Measurements from ENCODE around the gene MCTP1. TPM values are rescaled to one million over a fixed set of nuclear protein-coding genes. Genes with fewer than 3 reads are reported as not detected.

The MCTP1 gene
- total RNA-seq, 2 experiments from 2014 or later: not detected

GRCh38 chr5:94759961-94760360, 524.9 kb downstream of the MCTP1 start:
- H2AFZ ChIP-seq (ENCODE audit: low read length): no peak overlapping the region
- H3K4me1 ChIP-seq (ENCODE audit: insufficient read depth, low read length, poor library complexity, severe bottlenecking): no peaks in the 10 kb centered on the region
- no peaks in the 10 kb centered on the region for H3K9me3 ChIP-seq (ENCODE audit: low read length)
- no peak for TF ChIP-seq EZH2phosphoT487 (IDR thresholded peaks at IDR 0.05; ENCODE audit: borderline replicate concordance, low read depth, low read length)
- no peaks in the 10 kb centered on the region for H4K20me1 ChIP-seq (ENCODE audit: insufficient read depth, low read length)
- ChIA-PET POLR2A (interaction anchor here (0.6 kb wide), 2 partner anchors 364 to 861 kb away, joined by 3 read pairs; no protein-coding TSS in a partner anchor), CTCF (ENCODE audit: unreplicated experiment) (no interaction called here)
- no peak for DNase-seq (ENCODE audit: low spot score)
- intact Hi-C loops (cut with micrococcal nuclease; ENCODE audit: unreplicated experiment): no loop called here
- no TSS peak for BruUV-seq (replicated peaks)
- no peak overlapping the region for H3K4me2 ChIP-seq (ENCODE audit: low read length)
- H3K79me2 ChIP-seq (ENCODE audit: insufficient read depth, low read depth, low read length): no peaks in the 10 kb centered on the region
- no peak overlapping the region for H3K4me3 ChIP-seq (ENCODE audit: low read depth, low read length, poor library complexity, severe bottlenecking)
- no peaks in the 10 kb centered on the region for H3K9me2 ChIP-seq (ENCODE audit: insufficient read depth, low read length)
- no peak overlapping the region for H3K27ac ChIP-seq (ENCODE audit: low read depth, low read length, poor library complexity, severe bottlenecking)
- no peaks in the 10 kb centered on the region for H3K36me3 ChIP-seq (ENCODE audit: insufficient read depth, low read length)

- intact Hi-C loops (cut with micrococcal nuclease; ENCODE audit: unreplicated experiment): no loop called here
- H3K27ac ChIP-seq (ENCODE audit: low read depth, low read length, poor library complexity, severe bottlenecking): no peak overlapping the region
- no peaks in the 10 kb centered on the region for H3K79me2 ChIP-seq (ENCODE audit: insufficient read depth, low read depth, low read length)
- no peaks in the 10 kb centered on the region for H3K9me2 ChIP-seq (ENCODE audit: insufficient read depth, low read length)
- H3K36me3 ChIP-seq (ENCODE audit: insufficient read depth, low read length): no peaks in the 10 kb centered on the region
- no peaks in the 10 kb centered on the region for H4K20me1 ChIP-seq (ENCODE audit: insufficient read depth, low read length)
- ChIA-PET CTCF (ENCODE audit: unreplicated experiment) (no interaction called here), POLR2A (interaction anchor here (1.6 kb wide), 1 partner anchor 22 kb away, joined by 5 read pairs; no protein-coding TSS in a partner anchor)
- H2AFZ ChIP-seq (ENCODE audit: low read length): no peak overlapping the region
- TF ChIP-seq CTCF (conservative IDR thresholded peaks at IDR 0.05; ENCODE audit: low read length): no peak
- no peak for TF ChIP-seq EZH2phosphoT487 (IDR thresholded peaks at IDR 0.05; ENCODE audit: borderline replicate concordance, low read depth, low read length)
- no peak overlapping the region for H3K4me3 ChIP-seq (ENCODE audit: low read depth, low read length, poor library complexity, severe bottlenecking)
- no peak for DNase-seq (ENCODE audit: low spot score)
- no peaks in the 10 kb centered on the region for H3K4me1 ChIP-seq (ENCODE audit: insufficient read depth, low read length, poor library complexity, severe bottlenecking)
- no peak overlapping the region for H3K4me2 ChIP-seq (ENCODE audit: low read length)
- BruUV-seq (replicated peaks): no TSS peak
- H3K9me3 ChIP-seq (ENCODE audit: low read length): no peaks in the 10 kb centered on the region
These were observed 525.9 kb downstream of the MCTP1 start for GRCh38 chr5:94759022-94759421.

- no peak for DNase-seq (ENCODE audit: low spot score)
- no peak overlapping the region for H3K4me3 ChIP-seq (ENCODE audit: low read depth, low read length, poor library complexity, severe bottlenecking)
- no peaks in the 10 kb centered on the region for H4K20me1 ChIP-seq (ENCODE audit: insufficient read depth, low read length)
- H3K9me2 ChIP-seq (ENCODE audit: insufficient read depth, low read length): no peaks in the 10 kb centered on the region
- no peaks in the 10 kb centered on the region for H3K4me1 ChIP-seq (ENCODE audit: insufficient read depth, low read length, poor library complexity, severe bottlenecking)
- H3K79me2 ChIP-seq (ENCODE audit: insufficient read depth, low read depth, low read length): no peaks in the 10 kb centered on the region
- intact Hi-C loops (cut with micrococcal nuclease; ENCODE audit: unreplicated experiment): no loop called here
- H2AFZ ChIP-seq (ENCODE audit: low read length): no peak overlapping the region
- no peak for TF ChIP-seq CTCF (conservative IDR thresholded peaks at IDR 0.05; ENCODE audit: low read length)
- no peak for TF ChIP-seq EZH2phosphoT487 (IDR thresholded peaks at IDR 0.05; ENCODE audit: borderline replicate concordance, low read depth, low read length)
- H3K36me3 ChIP-seq (ENCODE audit: insufficient read depth, low read length): no peaks in the 10 kb centered on the region
- no peaks in the 10 kb centered on the region for H3K9me3 ChIP-seq (ENCODE audit: low read length)
- no peak overlapping the region for H3K27ac ChIP-seq (ENCODE audit: low read depth, low read length, poor library complexity, severe bottlenecking)
- no TSS peak for BruUV-seq (replicated peaks)
- ChIA-PET CTCF (ENCODE audit: unreplicated experiment) (no interaction called here), POLR2A (no interaction called here)
- H3K4me2 ChIP-seq (ENCODE audit: low read length): no peak overlapping the region
These were observed 530.1 kb downstream of the MCTP1 start for GRCh38 chr5:94754824-94755223.
